Erythroblast (primary cell): ENCODE measurements around the gene SMOC2.

Experiments
- GATA1 ChIP-seq: IDR thresholded peaks from 2 replicates; pipeline ENCODE4 v1.6.1; 2011; ENCODE audit warnings: low read depth, mild to moderate bottlenecking, control low read depth, low read length, moderate library complexity
- POLR2A ChIP-seq: IDR thresholded peaks from 2 replicates; pipeline ENCODE4 v1.6.1; 2011; ENCODE audit warnings: mild to moderate bottlenecking, low read length

DNA sequence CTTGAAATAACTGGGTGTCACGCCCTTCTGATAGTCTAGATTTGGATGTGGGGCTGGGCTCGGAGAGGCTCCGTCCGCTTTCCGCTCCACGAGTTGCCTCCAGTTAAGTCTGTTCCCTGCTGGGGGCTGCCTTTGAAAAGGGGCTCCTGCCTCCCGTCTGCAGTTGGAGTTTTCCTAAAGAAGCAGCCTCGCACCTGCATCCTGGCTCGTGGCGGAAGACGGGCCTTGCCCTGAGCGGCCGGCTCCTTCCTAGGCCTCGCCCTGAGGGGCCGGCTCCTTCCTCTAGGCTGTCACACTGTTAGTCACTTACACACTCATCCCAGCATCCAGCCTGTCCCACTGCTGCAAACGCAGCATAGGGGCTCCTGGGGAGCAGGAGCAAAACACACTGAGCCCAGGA is 74.4 kb downstream of the SMOC2 start:
- TF ChIP-seq POLR2A (no peak), GATA1 (no peak)
